H9 (cell line): ENCODE data around the gene LAMTOR5. TPM values are rescaled to one million over a fixed set of nuclear protein-coding genes. Genes with fewer than 3 reads are reported as not detected.

Source experiments
- DNase-seq: peaks from one replicate; pipeline ENCODE4 v3.0.0-alpha.2; 2017
- H2AFZ ChIP-seq: one replicate; pipeline ENCODE4 v1.6.1; 2013; ENCODE audit warnings: mild to moderate bottlenecking, low read length, control low read depth, moderate library complexity
- H2AK5ac ChIP-seq: 2 replicates; pipeline ENCODE4 v1.6.1; 2013; ENCODE audit warnings: low read length, control low read depth, mixed read lengths; ENCODE audit not compliant: insufficient read length
- H2BK120ac ChIP-seq: one replicate; pipeline ENCODE4 v1.6.1; 2013; ENCODE audit warnings: low read depth, mild to moderate bottlenecking, low read length, control low read depth, inconsistent platforms; ENCODE audit not compliant: poor library complexity, severe bottlenecking
- H2BK12ac ChIP-seq: 2 replicates; pipeline ENCODE4 v1.6.1; 2013; ENCODE audit warnings: low read length, control low read depth, mixed read lengths, low read depth; ENCODE audit not compliant: insufficient read length
- H2BK15ac ChIP-seq: 2 replicates; pipeline ENCODE4 v1.6.1; 2013; ENCODE audit warnings: low read depth, low read length, control low read depth
- H2BK20ac ChIP-seq: one replicate; pipeline ENCODE4 v1.6.1; 2013; ENCODE audit warnings: low read depth, mild to moderate bottlenecking, low read length, control low read depth, inconsistent platforms; ENCODE audit not compliant: poor library complexity, severe bottlenecking
- H2BK5ac ChIP-seq: 2 replicates; pipeline ENCODE4 v1.6.1; 2013; ENCODE audit warnings: low read length, control low read depth, mixed read lengths; ENCODE audit not compliant: insufficient read length
- H3K14ac ChIP-seq: 2 replicates; pipeline ENCODE4 v1.6.1; 2013; ENCODE audit warnings: low read length, control low read depth; ENCODE audit not compliant: insufficient read depth
- H3K18ac ChIP-seq: 2 replicates; pipeline ENCODE4 v1.6.1; 2013; ENCODE audit warnings: low read depth, mild to moderate bottlenecking, mixed read lengths, low read length, control low read depth; ENCODE audit not compliant: insufficient read length
- H3K23ac ChIP-seq: 2 replicates; pipeline ENCODE4 v1.6.1; 2013; ENCODE audit warnings: low read length, control low read depth, mixed read lengths, low read depth; ENCODE audit not compliant: insufficient read length
- H3K23me2 ChIP-seq: 2 replicates; pipeline ENCODE4 v1.6.1; 2013; ENCODE audit warnings: low read depth, mild to moderate bottlenecking, mixed read lengths, low read length, control low read depth; ENCODE audit not compliant: insufficient read length, poor library complexity, severe bottlenecking
- H3K27ac ChIP-seq: 2 replicates; pipeline ENCODE4 v1.5.1; 2013; ENCODE audit warnings: low read length, control low read depth, mixed read lengths, low read depth; ENCODE audit not compliant: insufficient read length
- H3K27me3 ChIP-seq: 2 replicates; pipeline ENCODE4 v1.6.1; 2013; ENCODE audit warnings: low read length, control low read depth, inconsistent platforms; ENCODE audit not compliant: insufficient read depth
- H3K4ac ChIP-seq: 2 replicates; pipeline ENCODE4 v1.6.1; 2013; ENCODE audit warnings: low read depth, mild to moderate bottlenecking, control low read depth, inconsistent platforms, low read length, moderate library complexity
- H3K4me1 ChIP-seq: 2 replicates; pipeline ENCODE4 v1.6.1; 2013; ENCODE audit warnings: low read length, control low read depth, inconsistent platforms; ENCODE audit not compliant: insufficient read depth
- H3K4me2 ChIP-seq: 2 replicates; pipeline ENCODE4 v1.6.1; 2013; ENCODE audit warnings: low read length, control low read depth, mixed read lengths; ENCODE audit not compliant: insufficient read length, insufficient read depth
- H3K56ac ChIP-seq: 2 replicates; pipeline ENCODE4 v1.6.1; 2013; ENCODE audit warnings: low read depth, mild to moderate bottlenecking, mixed read lengths, low read length, control low read depth; ENCODE audit not compliant: insufficient read length
- H3K79me1 ChIP-seq: 2 replicates; pipeline ENCODE4 v1.6.1; 2013; ENCODE audit warnings: low read depth, mild to moderate bottlenecking, moderate library complexity, low read length, control low read depth, inconsistent platforms; ENCODE audit not compliant: insufficient read depth, poor library complexity, severe bottlenecking
- H3K79me2 ChIP-seq: 2 replicates; pipeline ENCODE4 v1.6.1; 2013; ENCODE audit warnings: low read length, control low read depth, inconsistent platforms; ENCODE audit not compliant: insufficient read depth
- H3K9ac ChIP-seq: 2 replicates; pipeline ENCODE4 v1.6.1; 2013; ENCODE audit warnings: low read length, control low read depth, mixed read lengths; ENCODE audit not compliant: insufficient read length; ENCODE audit errors: extremely low read depth
- H3K9me3 ChIP-seq: one replicate; pipeline ENCODE4 v1.6.1; 2013; ENCODE audit warnings: low read depth, low read length, inconsistent platforms; ENCODE audit not compliant: control insufficient read depth
- H3T11ph ChIP-seq: one replicate; pipeline ENCODE4 v1.6.1; 2013; ENCODE audit warnings: mild to moderate bottlenecking, low read length, control low read depth, inconsistent platforms
- H4K20me1 ChIP-seq: one replicate; pipeline ENCODE4 v1.6.1; 2013; ENCODE audit not compliant: control insufficient read depth, insufficient read length, insufficient read depth
- H4K5ac ChIP-seq: 2 replicates; pipeline ENCODE4 v1.6.1; 2013; ENCODE audit warnings: low read depth, mild to moderate bottlenecking, mixed read lengths, low read length, control low read depth; ENCODE audit not compliant: insufficient read length
- H4K8ac ChIP-seq: replicated peaks from 2 replicates; pipeline ENCODE4 v1.6.1; 2013; ENCODE audit warnings: low read length, control low read depth, mixed read lengths, low read depth; ENCODE audit not compliant: insufficient read length
- H4K91ac ChIP-seq: 2 replicates; pipeline ENCODE4 v1.6.1; 2013; ENCODE audit warnings: low read depth, mild to moderate bottlenecking, moderate library complexity, mixed read lengths, low read length, control low read depth; ENCODE audit not compliant: insufficient read length
- H3K27ac Mint-ChIP-seq, 3 experiments: 2 replicates in 2 of 3; 3 replicates in 1 of 3; pipeline ENCODE4 v1.8.0; 2020 to 2021; ENCODE audit warnings: mixed read lengths in 3 of 3, mild to moderate bottlenecking in 1 of 3, moderate library complexity in 1 of 3
- H3K27me3 Mint-ChIP-seq: 2 replicates; pipeline ENCODE4 v1.8.0; 2021; ENCODE audit warnings: low read depth, mild to moderate bottlenecking, moderate library complexity, mixed read lengths
- H3K36me3 Mint-ChIP-seq, 3 experiments: 2 replicates in 2 of 3; 3 replicates in 1 of 3; pipeline ENCODE4 v1.8.0; 2020 to 2021; ENCODE audit warnings: low read depth in 3 of 3, mixed read lengths in 3 of 3; ENCODE audit not compliant: insufficient read depth in 1 of 3
- H3K4me1 Mint-ChIP-seq, 2 experiments: 2 replicates each; pipeline ENCODE4 v1.8.0; 2020; ENCODE audit warnings: mixed read lengths in 2 of 2
- H3K4me3 Mint-ChIP-seq, 2 experiments: 2 replicates in 1 of 2; 3 replicates in 1 of 2; pipeline ENCODE4 v1.8.0; 2020 to 2021; ENCODE audit warnings: mild to moderate bottlenecking in 2 of 2, mixed read lengths in 2 of 2, moderate library complexity in 1 of 2
- H3K9me3 Mint-ChIP-seq, 2 experiments: 2 replicates in 1 of 2; 3 replicates in 1 of 2; pipeline ENCODE4 v1.8.0; 2020; ENCODE audit warnings: mild to moderate bottlenecking in 2 of 2, mixed read lengths in 2 of 2, moderate library complexity in 1 of 2
- WGBS: extraction: QIAGEN DNeasy Blood & Tissue Kit; methylation state at CpG from one replicate; pipeline ENCODE4 v1.1.7; 2013; ENCODE audit warnings: missing lambda C conversion rate, low lambda C conversion rate, mixed read lengths; ENCODE audit not compliant: insufficient read length; ENCODE audit errors: extremely low coverage; 5-methylcytosine and 5-hydroxymethylcytosine counted together
- total RNA-seq: library from RNA; stranded (reverse); gene quantifications from 2 replicates; pipeline ENCODE4 v1.2.1, GENCODE V29; 2021
- TF ChIP-seq, protein P1 (sequence below): fragments of 200-600 bp; sonication (generic); conservative IDR thresholded peaks from 3 replicates; pipeline ENCODE4 v1.8.0; 2021; ENCODE audit warnings: antibody characterized with exemption, mild to moderate bottlenecking

Gene LAMTOR5
- total RNA-seq, 1 experiment from 2014 or later: 108 TPM

DNA sequence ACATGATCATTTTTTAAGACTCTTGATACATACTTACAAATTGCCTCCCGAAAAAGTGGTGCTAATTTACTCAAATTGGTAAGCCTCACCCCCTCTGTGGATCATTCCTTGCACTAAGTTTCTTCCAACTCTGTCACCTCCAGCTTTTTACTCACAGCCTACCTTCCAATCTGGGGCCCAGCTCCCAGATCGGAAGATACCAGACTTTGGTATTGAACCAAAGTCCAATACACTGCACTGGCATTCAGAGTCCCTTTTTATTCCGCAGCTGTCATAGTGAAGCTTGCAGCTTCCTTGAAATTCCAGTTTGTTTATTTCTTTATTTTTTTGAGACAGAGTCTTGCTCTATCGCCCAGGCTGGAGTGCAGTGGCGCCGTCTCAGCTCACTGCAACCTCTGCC lies 1.8 kb upstream of the LAMTOR5 start:
- H3K4ac ChIP-seq: no peak overlapping the region
- peaks cover 2% of the 10 kb centered on the region for H3K79me1 ChIP-seq
- H3K18ac ChIP-seq: no peak overlapping the region
- H3K56ac ChIP-seq: no peak overlapping the region
- H2BK120ac ChIP-seq: no peak overlapping the region
- no peaks in the 10 kb centered on the region for H4K20me1 ChIP-seq
- H3K79me2 ChIP-seq: no peaks in the 10 kb centered on the region; the same call in 1 of the 2 replicates
- H3K14ac ChIP-seq: no peak overlapping the region
- H2BK5ac ChIP-seq: no peak overlapping the region
- no peak overlapping the region for H3K23ac ChIP-seq
- H3K23me2 ChIP-seq: peaks cover 14% of the 10 kb centered on the region
- H4K5ac ChIP-seq: no peak overlapping the region
- no peak overlapping the region for H2BK12ac ChIP-seq
- H3K4me1 ChIP-seq: no peaks in the 10 kb centered on the region
- H2AFZ ChIP-seq: no peak overlapping the region
- WGBS: no CpG with 5 or more reads among the region's 6 CpGs
- no peak overlapping the region for H3K27ac Mint-ChIP-seq
- peaks cover 6% of the 10 kb centered on the region; the same call in 1 of the 2 replicates for H3K27me3 Mint-ChIP-seq
- TF ChIP-seq, protein P1, sequence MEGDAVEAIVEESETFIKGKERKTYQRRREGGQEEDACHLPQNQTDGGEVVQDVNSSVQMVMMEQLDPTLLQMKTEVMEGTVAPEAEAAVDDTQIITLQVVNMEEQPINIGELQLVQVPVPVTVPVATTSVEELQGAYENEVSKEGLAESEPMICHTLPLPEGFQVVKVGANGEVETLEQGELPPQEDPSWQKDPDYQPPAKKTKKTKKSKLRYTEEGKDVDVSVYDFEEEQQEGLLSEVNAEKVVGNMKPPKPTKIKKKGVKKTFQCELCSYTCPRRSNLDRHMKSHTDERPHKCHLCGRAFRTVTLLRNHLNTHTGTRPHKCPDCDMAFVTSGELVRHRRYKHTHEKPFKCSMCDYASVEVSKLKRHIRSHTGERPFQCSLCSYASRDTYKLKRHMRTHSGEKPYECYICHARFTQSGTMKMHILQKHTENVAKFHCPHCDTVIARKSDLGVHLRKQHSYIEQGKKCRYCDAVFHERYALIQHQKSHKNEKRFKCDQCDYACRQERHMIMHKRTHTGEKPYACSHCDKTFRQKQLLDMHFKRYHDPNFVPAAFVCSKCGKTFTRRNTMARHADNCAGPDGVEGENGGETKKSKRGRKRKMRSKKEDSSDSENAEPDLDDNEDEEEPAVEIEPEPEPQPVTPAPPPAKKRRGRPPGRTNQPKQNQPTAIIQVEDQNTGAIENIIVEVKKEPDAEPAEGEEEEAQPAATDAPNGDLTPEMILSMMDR: no peak
- no peak overlapping the region for H4K91ac ChIP-seq
- H3K27ac ChIP-seq: no peak overlapping the region
- no peak overlapping the region for H4K8ac ChIP-seq
- H2AK5ac ChIP-seq: no peak overlapping the region
- no peak for DNase-seq
- no peak overlapping the region for H3K9ac ChIP-seq
- H3K27me3 ChIP-seq: no peaks in the 10 kb centered on the region
- no peak overlapping the region for H3T11ph ChIP-seq
- H3K9me3 Mint-ChIP-seq: no peaks in the 10 kb centered on the region; a peak in 2 of 5 replicates
- H2BK20ac ChIP-seq: no peak overlapping the region
- no peak overlapping the region for H3K4me2 ChIP-seq
- H3K4me1 Mint-ChIP-seq: peaks cover 11 to 18% of the 10 kb centered on the region in 2 experiments
- H3K9me3 ChIP-seq: no peaks in the 10 kb centered on the region
- peak overlapping the region in 1 of 2 experiments; percentile 33; a peak in 2 of 5 replicates for H3K4me3 Mint-ChIP-seq
- peaks cover 1 to 9% (median 3%) of the 10 kb centered on the region in 3 experiments; a peak in 6 of 7 replicates for H3K36me3 Mint-ChIP-seq
- no peak overlapping the region for H2BK15ac ChIP-seq
